K562 (cell line): ENCODE data around the gene CNOT6L. TPM values are rescaled to one million over a fixed set of nuclear protein-coding genes. Genes with fewer than 3 reads are reported as not detected.

ENCODE experiments used
- ATAC-seq: fragments of 200-7000 bp; cut with Tn5 transposase; 3 replicates; pipeline ENCODE4 v1.9.1; 2020; ENCODE audit warnings: moderate library complexity
- BruUV-seq: library from RNA; stranded (reverse); fragments of 400-500 nt; replicated peaks from 2 replicates; lab custom pipeline; 2021; lab: Mats Ljungman, UMichigan
- CTCF ChIA-PET: fragments of 300-600 bp; formaldehyde crosslinking; extraction: SDS; loops from one replicate; lab custom pipeline; 2021; ENCODE audit warnings: low intra/inter-chr PET ratio; lab: Yijun Ruan, JAX
- POLR2A ChIA-PET: fragments of 300-600, 350-650 bp; sonication (Branson Sonifier 250); formaldehyde crosslinking; extraction: SDS; loops from one replicate; lab custom pipeline; 2021; ENCODE audit warnings: antibody characterized with exemption, inconsistent platforms; lab: Yijun Ruan, JAX
- DNase-seq, 4 experiments: peaks; one replicate each; pipeline versions ENCODE4 v3.0.0 to v3.0.0-alpha.2; 2011 to 2018; ENCODE audit warnings: low spot score in 3 of 4, mixed read lengths in 3 of 4; ENCODE audit errors: extremely low read depth in 1 of 4
- FAIRE-seq: peaks from 2 replicates; lab custom pipeline; 2011; peaks lifted over from hg19 to GRCh38; lab: Jason Lieb, UNC
- H2AFZ ChIP-seq: 2 replicates; pipeline ENCODE4 v1.6.0; 2011; ENCODE audit warnings: low read depth, low read length, control low read depth, inconsistent platforms
- H3K27ac ChIP-seq: fragments of 200-600 bp; 3 replicates; pipeline ENCODE4 v1.8.0; 2011; ENCODE audit warnings: low read depth, mild to moderate bottlenecking, control low read depth, inconsistent platforms, low read length, moderate library complexity, mixed read lengths; ENCODE audit errors: extremely low read depth
- H3K27me3 ChIP-seq, 2 experiments: fragments of 300-600 bp in 1 of 2; 2 replicates in 1 of 2; 3 replicates in 1 of 2; pipeline versions ENCODE4 v1.6.0 to v1.8.0; 2011; ENCODE audit warnings: inconsistent platforms in 2 of 2, low read length in 2 of 2, mild to moderate bottlenecking in 1 of 2, mixed read lengths in 1 of 2, moderate library complexity in 1 of 2; ENCODE audit not compliant: control insufficient read depth in 2 of 2, insufficient read depth in 2 of 2
- H3K36me3 ChIP-seq: fragments of 300-600 bp; 3 replicates; pipeline ENCODE4 v1.8.0; 2011; ENCODE audit warnings: mild to moderate bottlenecking, low read length, inconsistent platforms; ENCODE audit not compliant: control insufficient read depth, insufficient read depth
- H3K4me1 ChIP-seq, 2 experiments: fragments of 200-600 bp in 1 of 2; replicated peaks in 1 of 2; 2 replicates in 1 of 2; 3 replicates in 1 of 2; pipeline versions ENCODE4 v1.5.1 to v1.8.0; 2011; ENCODE audit warnings: inconsistent platforms in 2 of 2, low read length in 2 of 2, mild to moderate bottlenecking in 1 of 2, mixed read lengths in 1 of 2, moderate library complexity in 1 of 2; ENCODE audit not compliant: control insufficient read depth in 2 of 2, insufficient read depth in 2 of 2
- H3K4me2 ChIP-seq: 2 replicates; pipeline ENCODE4 v1.6.1; 2011; ENCODE audit warnings: low read length, control low read depth, inconsistent platforms, mixed read lengths; ENCODE audit not compliant: insufficient read depth
- H3K4me3 ChIP-seq: fragments of 200-600 bp; sonication (generic), shearing (Covaris generic); 2 replicates; pipeline ENCODE4 v1.5.1; 2016; ENCODE audit warnings: control low read depth, inconsistent platforms
- H3K79me2 ChIP-seq: fragments of 200-600 bp; 3 replicates; pipeline ENCODE4 v1.8.0; 2011; ENCODE audit warnings: low read length, inconsistent platforms; ENCODE audit not compliant: control insufficient read depth, insufficient read depth
- H3K9ac ChIP-seq, 2 experiments: 2 replicates each; pipeline versions ENCODE4 v1.6.0 to v1.6.1; 2011; ENCODE audit warnings: low read depth in 2 of 2, low read length in 2 of 2, control low read depth in 1 of 2, inconsistent platforms in 1 of 2, mild to moderate bottlenecking in 1 of 2, mixed read lengths in 1 of 2; ENCODE audit not compliant: insufficient read depth in 1 of 2
- H3K9me1 ChIP-seq: one replicate; pipeline ENCODE4 v1.6.0; 2011; ENCODE audit warnings: inconsistent platforms, mild to moderate bottlenecking, low read length, moderate library complexity; ENCODE audit not compliant: control insufficient read depth, insufficient read depth
- H3K9me3 ChIP-seq: replicated peaks from 2 replicates; pipeline ENCODE4 v1.5.1; 2011; ENCODE audit warnings: low read depth, low read length, inconsistent platforms; ENCODE audit not compliant: control insufficient read depth, insufficient read depth
- H4K20me1 ChIP-seq: replicated peaks from 2 replicates; pipeline ENCODE4 v1.6.1; 2011; ENCODE audit warnings: low read length, inconsistent platforms, mixed read lengths; ENCODE audit not compliant: control insufficient read depth, insufficient read depth
- DMBX1 ChIP-seq: fragments of 250-450 bp; sonication (Bioruptor Pico); IDR thresholded peaks from 2 replicates; pipeline ENCODE4 v1.8.0; 2022; ENCODE audit warnings: inconsistent platforms, mild to moderate bottlenecking, moderate library complexity, borderline replicate concordance
- NR4A1 ChIP-seq, 2 experiments: fragments of 250-450 bp in 1 of 2; fragments of 450-650 bp in 1 of 2; sonication (Bioruptor Pico) in 1 of 2; IDR thresholded peaks; 2 replicates each; pipeline versions ENCODE4 v1.4.0 to v1.6.1; 2016 to 2020; ENCODE audit warnings: mild to moderate bottlenecking in 2 of 2, missing compliant biosample characterization in 1 of 2, missing genetic modification characterization in 1 of 2, moderate library complexity in 1 of 2
- SRF ChIP-seq, 2 experiments: fragments of 250-450, 450-650 bp in 1 of 2; sonication (Bioruptor Pico) in 1 of 2; sonication (generic) in 1 of 2; formaldehyde crosslinking; IDR thresholded peaks; 2 replicates each; pipeline versions ENCODE4 v1.5.0 to v1.5.1; 2020 to 2022; ENCODE audit warnings: mild to moderate bottlenecking in 1 of 2, missing genetic modification reagents in 1 of 2
- YBX1 ChIP-seq: fragments of 450-650 bp; IDR thresholded peaks from 2 replicates; pipeline ENCODE4 v1.7.1; 2016; ENCODE audit warnings: mild to moderate bottlenecking
- ZNF263 ChIP-seq: sonication (generic); formaldehyde crosslinking; IDR thresholded peaks from 2 replicates; pipeline ENCODE4 v1.8.0; 2022; ENCODE audit warnings: mild to moderate bottlenecking, missing genetic modification reagents, borderline replicate concordance
- in situ Hi-C: fragments of 300-500 bp; cut with MboI; formaldehyde crosslinking; loops from 4 replicates; pipeline ENCODE4 v1.15.0; 2018; ENCODE audit warnings: inconsistent platforms, mixed read lengths
- intact Hi-C: fragments of 100-400 bp; cut with micrococcal nuclease; formaldehyde crosslinking; loops from 2 replicates; pipeline ENCODE4 v1.14.2; 2022
- polyA plus RNA-seq, 8 experiments: library from polyadenylated mRNA; depleted of rRNA in 4 of 8; stranded (reverse) in 5 of 8; unstranded in 3 of 8; fragments of >200 nt; fragmentation: Nextera tagmentation in 2 of 8; fragmentation: Illumina TruSeq in 1 of 8; extraction: Ambion mirVana in 2 of 8; extraction: Trizol in 1 of 8; gene quantifications; 2 replicates each; pipeline versions ENCODE4 v1.2.1 to v1.2.3, GENCODE V29; 2011 to 2014; ENCODE audit warnings: inconsistent platforms in 1 of 8, missing spikeins in 1 of 8
- total RNA-seq, 7 experiments: library from RNA; depleted of rRNA in 6 of 7; stranded (reverse); fragments of >200 nt in 6 of 7; fragmentation: Illumina TruSeq in 2 of 7; extraction: Trizol in 2 of 7; gene quantifications; 2 replicates each; pipeline versions ENCODE4 v1.2.1 to v1.2.3, GENCODE V29; 2011 to 2021; ENCODE audit warnings: low replicate concordance in 1 of 7
- TF ChIP-seq, protein P1 (sequence below): fragments of 450-650 bp; IDR thresholded peaks from 2 replicates; pipeline ENCODE4 v1.7.0; 2016; ENCODE audit warnings: borderline replicate concordance
- TF ChIP-seq, protein P2 (sequence below), 2 experiments: IDR thresholded peaks; 2 replicates each; pipeline ENCODE4 v1.6.1; 2011; ENCODE audit warnings: borderline replicate concordance in 1 of 2, control low read depth in 1 of 2, low read depth in 1 of 2, low read length in 1 of 2, mild to moderate bottlenecking in 1 of 2, mixed read lengths in 1 of 2, moderate library complexity in 1 of 2; ENCODE audit not compliant: insufficient read depth in 1 of 2, insufficient read length in 1 of 2, poor library complexity in 1 of 2, severe bottlenecking in 1 of 2; ENCODE audit errors: extremely low read depth in 1 of 2

The CNOT6L gene
- total and polyA plus RNA-seq, 9 of the 15 experiments (the other 6 are each of a cell fraction or from before 2014, with no cell fraction given) = 3.7 to 27.9 (median 6.5) TPM

DNA sequence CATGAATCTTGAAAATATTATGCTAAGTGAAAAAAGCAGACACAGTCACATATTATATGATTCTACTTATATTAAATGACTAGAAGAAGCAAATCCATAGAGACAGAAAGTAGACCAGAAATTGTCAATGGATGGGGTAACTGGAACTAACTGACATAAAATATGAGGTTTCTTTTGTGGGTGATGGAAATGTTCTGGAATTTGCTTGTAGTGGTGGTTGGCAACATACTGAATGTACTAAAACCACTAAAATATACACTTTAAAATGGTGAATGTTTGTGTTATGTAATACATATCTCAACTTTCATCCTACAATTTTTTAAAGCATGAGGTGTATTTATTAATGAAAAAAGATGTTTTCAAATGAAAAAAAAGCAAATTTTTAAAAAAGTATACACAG, 14.7 kb downstream of the CNOT6L start:
- H3K4me3 ChIP-seq = no peak overlapping the region
- no peak overlapping the region for H3K4me2 ChIP-seq
- DNase-seq = no peak
- peaks cover 0 to 20% of the 10 kb centered on the region in 2 experiments; a peak in 4 of 5 replicates for H3K4me1 ChIP-seq
- TF ChIP-seq DMBX1 (CRISPR knock-in tag) (no peak), SRF (CRISPR knock-in tag; IDR thresholded peaks at IDR 0.05) (no peak), ZNF263 (CRISPR knock-in tag) (no peak), NR4A1 (CRISPR knock-in tag; IDR thresholded peaks at IDR 0.05) (no peak), NR4A1 (tag; IDR thresholded peaks at IDR 0.05) (no peak), YBX1 (no peak)
- TF ChIP-seq, protein P1, sequence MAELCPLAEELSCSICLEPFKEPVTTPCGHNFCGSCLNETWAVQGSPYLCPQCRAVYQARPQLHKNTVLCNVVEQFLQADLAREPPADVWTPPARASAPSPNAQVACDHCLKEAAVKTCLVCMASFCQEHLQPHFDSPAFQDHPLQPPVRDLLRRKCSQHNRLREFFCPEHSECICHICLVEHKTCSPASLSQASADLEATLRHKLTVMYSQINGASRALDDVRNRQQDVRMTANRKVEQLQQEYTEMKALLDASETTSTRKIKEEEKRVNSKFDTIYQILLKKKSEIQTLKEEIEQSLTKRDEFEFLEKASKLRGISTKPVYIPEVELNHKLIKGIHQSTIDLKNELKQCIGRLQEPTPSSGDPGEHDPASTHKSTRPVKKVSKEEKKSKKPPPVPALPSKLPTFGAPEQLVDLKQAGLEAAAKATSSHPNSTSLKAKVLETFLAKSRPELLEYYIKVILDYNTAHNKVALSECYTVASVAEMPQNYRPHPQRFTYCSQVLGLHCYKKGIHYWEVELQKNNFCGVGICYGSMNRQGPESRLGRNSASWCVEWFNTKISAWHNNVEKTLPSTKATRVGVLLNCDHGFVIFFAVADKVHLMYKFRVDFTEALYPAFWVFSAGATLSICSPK = no peak
- TF ChIP-seq, protein P2, sequence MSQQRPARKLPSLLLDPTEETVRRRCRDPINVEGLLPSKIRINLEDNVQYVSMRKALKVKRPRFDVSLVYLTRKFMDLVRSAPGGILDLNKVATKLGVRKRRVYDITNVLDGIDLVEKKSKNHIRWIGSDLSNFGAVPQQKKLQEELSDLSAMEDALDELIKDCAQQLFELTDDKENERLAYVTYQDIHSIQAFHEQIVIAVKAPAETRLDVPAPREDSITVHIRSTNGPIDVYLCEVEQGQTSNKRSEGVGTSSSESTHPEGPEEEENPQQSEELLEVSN (IDR thresholded peaks at IDR 0.05; ENCODE audit: borderline replicate concordance in 1 of 2, extremely low read depth in 1 of 2, insufficient read depth in 1 of 2, insufficient read length in 1 of 2, low read depth in 1 of 2, low read length in 1 of 2, poor library complexity in 1 of 2, severe bottlenecking in 1 of 2) = no peak
- H3K79me2 ChIP-seq = peaks cover 77% of the 10 kb centered on the region
- no peaks in the 10 kb centered on the region for H3K27me3 ChIP-seq
- ATAC-seq = no peak
- intact Hi-C loops (no loop called here), in situ Hi-C loops (no loop called here)
- H2AFZ ChIP-seq = no peak overlapping the region
- BruUV-seq = no TSS peak
- ChIA-PET CTCF (no interaction called here), POLR2A (interaction anchor here (0.6 kb wide), 1 partner anchor 11 kb away, joined by 3 read pairs; no protein-coding TSS in a partner anchor)
- H3K9me1 ChIP-seq = no peaks in the 10 kb centered on the region
- H3K27ac ChIP-seq = no peak overlapping the region
- H3K9ac ChIP-seq = no peak overlapping the region
- no peak for FAIRE-seq
- H4K20me1 ChIP-seq = no peaks in the 10 kb centered on the region; the same call in 1 of the 2 replicates
- no peaks in the 10 kb centered on the region for H3K9me3 ChIP-seq
- H3K36me3 ChIP-seq = no peaks in the 10 kb centered on the region; the same call in 2 of the 3 replicates
